GM20431 (cell line): ENCODE results near the gene PRMT2.

Experiments
- in situ Hi-C: fragments of 300-500 bp; cut with MseI, MboI; formaldehyde crosslinking; loops from one replicate; pipeline ENCODE4 v1.15.0; 2020; ENCODE audit warnings: low sequenced_read_pairs; ENCODE audit not compliant: unreplicated experiment

The PRMT2 gene

GRCh38 chr21:46639489-46640386, 4.3 kb downstream of the PRMT2 start:
- in situ Hi-C loops: no loop called here

- in situ Hi-C loops: no loop called here
Observed at GRCh38 chr21:46641656-46642055, 6.2 kb downstream of the PRMT2 start.

GRCh38 chr21:46643379-46644177, 8.1 kb downstream of the PRMT2 start:
- in situ Hi-C loops: no loop called here

GRCh38 chr21:46645840-46646239, 10.4 kb downstream of the PRMT2 start:
- in situ Hi-C loops: no loop called here

DNA sequence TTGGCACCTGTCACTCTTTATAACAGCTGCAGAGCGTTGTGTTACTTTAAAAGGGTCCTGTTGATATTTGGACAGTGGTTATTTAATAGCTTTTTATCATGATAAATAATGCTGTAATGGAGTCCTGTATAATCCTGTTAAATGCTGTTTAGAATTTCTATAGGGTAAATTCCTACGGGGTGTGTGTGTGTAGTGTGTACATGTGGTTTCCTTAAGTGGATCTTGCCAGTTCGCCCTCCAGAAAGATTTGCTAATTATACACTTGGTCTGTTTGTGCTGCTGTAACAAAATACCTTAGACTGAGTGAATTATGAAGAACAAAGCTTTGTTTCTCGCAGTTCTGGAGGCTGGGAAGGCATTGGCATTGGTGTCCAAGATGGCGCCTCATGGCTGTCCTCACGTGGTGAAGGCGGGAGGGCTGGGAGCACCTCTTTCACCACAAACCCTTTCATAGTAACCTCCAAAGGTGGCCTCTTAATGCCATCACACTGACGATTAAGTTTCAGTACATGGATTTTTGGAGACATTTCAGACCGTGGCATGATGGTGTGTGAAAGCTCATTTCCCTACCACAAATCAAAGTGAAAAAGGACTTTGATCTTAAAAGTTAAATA, 11.2 kb downstream of the PRMT2 start:
- in situ Hi-C loops: no loop called here

DNA sequence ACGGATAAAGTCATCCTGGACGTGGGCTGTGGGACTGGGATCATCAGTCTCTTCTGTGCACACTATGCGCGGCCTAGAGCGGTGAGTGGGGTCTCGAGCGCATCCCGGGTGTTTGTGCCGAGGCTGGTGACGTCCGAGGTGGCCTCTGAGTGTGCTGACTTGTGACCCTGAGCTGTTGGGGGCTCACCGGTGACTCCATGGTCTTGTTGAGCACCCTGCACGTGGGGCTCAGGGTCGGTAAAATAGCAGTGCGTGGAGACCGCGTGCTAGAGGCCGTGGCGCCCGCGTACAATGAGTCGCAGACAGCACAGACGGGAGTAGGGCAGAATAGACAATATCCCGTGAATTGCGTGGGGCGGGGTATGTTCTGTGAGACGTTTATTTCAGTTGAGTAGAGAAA, 13.1 kb downstream of the PRMT2 start:
- in situ Hi-C loops: no loop called here

DNA sequence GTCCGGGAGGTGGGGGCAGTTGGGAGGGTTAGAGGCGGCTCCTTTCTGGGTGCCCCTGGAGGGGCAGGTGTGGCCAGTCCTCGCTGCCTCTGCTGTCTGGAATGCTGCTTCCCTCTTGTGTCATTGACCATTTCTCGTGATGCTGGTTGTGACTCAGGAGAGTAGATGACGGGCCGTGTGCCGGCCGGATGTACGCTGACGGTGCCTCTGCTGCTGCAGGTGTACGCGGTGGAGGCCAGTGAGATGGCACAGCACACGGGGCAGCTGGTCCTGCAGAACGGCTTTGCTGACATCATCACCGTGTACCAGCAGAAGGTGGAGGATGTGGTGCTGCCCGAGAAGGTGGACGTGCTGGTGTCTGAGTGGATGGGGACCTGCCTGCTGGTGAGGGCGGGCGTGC, 13.9 kb downstream of the PRMT2 start:
- in situ Hi-C loops: no loop called here

DNA sequence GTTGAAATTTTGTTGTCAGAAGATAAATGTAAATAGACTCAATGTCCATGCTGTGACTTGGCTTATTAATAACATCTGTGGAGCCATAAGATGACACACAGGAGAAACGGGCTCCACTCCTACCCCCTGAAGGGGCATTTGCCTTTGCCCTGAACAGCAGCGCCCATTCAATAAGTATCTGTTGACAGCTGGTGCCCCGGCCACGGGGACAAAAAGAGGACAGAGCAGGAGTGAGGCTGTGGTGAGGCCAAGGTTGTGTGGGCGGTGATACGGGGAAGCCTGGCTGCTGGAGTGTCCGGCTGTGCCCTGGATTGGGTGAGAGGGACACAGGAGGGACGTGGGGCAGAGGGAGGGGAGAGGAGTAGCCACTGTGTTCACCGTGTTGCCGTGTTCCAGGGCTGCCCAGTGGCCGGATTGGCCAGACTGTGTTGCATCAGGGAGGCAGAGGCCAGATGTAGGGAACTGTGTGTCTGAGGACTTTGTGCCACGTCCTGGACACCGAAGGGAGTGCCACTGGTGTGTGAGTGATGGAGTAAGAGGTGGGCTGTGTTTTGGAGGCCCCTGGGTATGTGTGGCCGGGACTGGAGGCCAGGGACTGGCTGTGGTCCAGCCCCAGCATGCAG, 15.1 kb downstream of the PRMT2 start:
- in situ Hi-C loops: no loop called here

GRCh38 chr21:46651121-46651520, 15.6 kb downstream of the PRMT2 start:
- in situ Hi-C loops: no loop called here

DNA sequence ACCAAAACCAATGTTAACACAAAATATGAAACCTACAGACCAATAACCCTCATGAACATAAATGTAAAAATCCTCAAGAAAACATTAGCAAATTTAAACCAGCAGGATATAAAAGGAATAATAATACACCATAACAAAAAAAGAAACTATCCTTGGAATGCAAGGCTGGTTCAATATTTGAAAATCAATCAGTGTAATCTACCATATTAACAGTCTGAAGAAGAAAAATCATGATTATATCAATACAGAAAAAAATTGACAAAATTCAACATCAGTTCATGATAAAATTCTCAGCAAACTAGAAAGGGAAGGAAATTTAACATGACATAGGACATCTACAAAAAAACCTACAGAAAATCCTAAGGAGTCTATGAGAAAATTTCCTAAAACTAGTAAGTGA, 19.8 kb downstream of the PRMT2 start:
- in situ Hi-C loops: no loop called here

- in situ Hi-C loops: no loop called here
Observed at GRCh38 chr21:46656820-46657219, 21.3 kb downstream of the PRMT2 start.

DNA sequence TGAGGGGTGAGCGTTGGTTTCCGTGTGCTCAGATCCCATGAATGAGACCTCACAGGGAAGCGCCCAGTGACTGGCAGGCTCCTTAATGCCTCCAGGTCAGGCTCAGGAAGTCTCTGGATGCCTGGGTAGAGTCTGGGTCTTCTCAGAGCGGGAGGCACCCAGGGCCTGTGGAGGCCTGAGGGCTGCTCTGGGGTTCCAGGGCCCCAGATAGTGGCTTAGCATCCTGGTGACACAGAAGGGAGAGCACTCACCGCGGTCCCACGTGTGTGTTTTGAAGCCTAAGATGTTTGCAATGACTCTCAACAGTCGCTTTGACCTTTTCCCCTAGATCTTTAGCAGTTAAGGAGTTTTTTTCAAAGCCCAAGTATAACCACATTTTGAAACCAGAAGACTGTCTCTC, 25.0 kb downstream of the PRMT2 start:
- in situ Hi-C loops: no loop called here

DNA sequence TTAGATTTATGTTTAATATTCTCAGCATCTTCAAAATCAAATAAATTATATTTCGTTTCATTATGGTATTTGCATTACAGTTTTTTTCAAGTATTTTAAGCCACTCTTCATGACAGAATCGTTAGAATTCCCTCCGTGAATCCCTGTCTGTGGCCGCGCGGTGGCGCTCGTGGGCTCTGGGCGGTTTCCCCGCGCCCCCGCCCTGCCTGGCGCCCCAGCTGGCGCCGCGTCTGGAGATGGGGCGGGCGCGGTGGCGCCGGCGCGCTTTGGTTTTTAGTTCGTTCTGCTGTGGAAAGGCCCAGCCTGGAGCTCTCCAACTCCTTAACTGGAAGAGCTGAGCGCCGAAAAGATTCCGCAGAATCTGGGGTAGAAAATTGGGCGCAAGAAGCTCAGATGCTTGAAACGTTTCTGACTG, 25.7 kb downstream of the PRMT2 start:
- in situ Hi-C loops: no loop called here

- in situ Hi-C loops: no loop called here
Observed at GRCh38 chr21:46661642-46662366, 26.3 kb downstream of the PRMT2 start.

- in situ Hi-C loops: no loop called here
Observed at GRCh38 chr21:46662367-46662654, 26.8 kb downstream of the PRMT2 start.

DNA sequence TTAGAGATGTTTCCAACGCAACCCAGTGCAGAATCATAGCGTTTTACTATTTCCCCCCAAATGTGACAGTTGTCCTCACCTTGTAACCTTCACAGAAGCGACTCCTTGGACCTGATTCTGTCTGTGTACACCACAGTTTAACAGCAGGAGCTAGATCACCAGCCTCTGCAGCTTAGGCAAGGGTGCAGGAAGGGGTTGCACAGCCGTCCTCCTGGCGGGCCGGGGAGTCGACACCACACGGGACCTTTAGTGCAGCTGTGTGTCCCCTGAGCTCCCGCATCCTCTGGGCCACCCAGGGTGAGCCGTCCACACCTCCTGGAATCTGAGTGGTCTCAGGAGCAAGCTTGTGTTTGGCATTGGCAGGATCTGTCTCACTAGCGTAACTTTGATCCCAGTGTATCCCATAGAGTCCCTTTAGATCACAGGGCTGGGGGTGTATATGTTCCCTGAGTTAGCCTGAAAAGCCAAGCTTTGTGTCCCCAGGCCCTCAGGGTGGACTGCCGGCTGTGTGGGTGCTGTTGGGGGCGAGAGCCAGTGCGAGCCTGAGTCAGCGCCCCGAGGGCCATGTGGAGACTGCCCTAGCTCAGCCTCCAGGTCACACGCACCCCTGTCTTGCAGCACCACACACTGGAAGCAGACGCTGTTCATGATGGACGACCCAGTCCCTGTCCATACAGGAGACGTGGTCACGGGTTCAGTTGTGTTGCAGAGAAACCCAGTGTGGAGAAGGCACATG, 27.5 kb downstream of the PRMT2 start:
- in situ Hi-C loops: no loop called here

- in situ Hi-C loops: no loop called here
Observed at GRCh38 chr21:46663754-46664153, 28.3 kb downstream of the PRMT2 start.

DNA sequence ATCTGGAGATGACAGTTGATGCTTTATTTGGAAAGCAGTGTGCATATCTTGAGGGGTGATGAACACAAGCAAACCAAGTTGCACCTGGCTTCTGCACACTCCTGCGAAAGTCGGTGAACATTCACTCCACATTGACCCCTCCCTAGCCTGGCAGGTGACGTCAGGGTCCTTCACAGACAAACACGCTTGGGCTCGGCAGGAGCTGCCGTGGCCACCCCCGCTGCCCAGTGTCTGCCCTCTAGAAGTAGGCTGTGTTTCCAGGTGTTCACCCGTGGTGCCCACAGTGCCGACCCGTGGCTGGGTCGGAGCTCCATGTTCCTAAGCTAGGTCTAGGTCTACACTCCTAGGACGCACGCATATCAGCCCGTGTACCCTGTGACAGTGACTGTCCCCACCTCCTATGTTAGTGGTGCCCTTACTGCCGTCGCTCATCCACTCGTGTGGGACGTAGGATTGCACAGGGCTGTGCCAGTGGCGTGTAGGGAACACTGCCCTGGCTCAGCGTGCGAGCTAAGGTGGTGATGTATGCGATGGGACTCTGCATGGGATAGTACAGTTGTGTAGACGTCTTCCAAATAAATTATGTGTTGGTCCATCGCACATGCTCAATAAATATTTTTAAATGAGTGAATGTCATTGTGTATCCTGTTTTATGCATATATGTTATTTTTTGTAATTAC, 29.0 kb downstream of the PRMT2 start:
- in situ Hi-C loops: no loop called here

DNA sequence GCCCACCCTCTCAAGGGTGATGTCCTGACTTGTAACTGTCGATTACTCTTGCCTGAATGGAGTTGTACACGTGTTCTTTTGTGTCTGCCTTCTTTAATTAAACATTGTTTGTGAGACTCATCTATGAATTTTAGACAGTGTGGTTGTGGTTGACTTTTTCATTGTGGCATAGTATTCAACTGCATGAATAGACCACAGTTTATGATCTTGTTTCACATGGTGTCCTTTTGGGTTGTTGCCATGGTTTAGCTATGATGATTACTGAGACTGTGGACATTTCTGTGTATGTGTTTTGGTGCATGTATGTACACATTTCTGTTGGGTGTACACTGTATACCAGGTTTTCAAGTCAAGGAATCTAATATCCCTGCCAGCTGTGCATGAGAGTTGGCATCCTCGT, 30.1 kb downstream of the PRMT2 start:
- in situ Hi-C loops: no loop called here
